Testis (tissue), 2 donors: ENCODE measurements around the gene PLK5.

Source experiments
- CTCF ChIP-seq, 3 experiments: fragments of 450-650 bp in 2 of 3; fragments of 200-600 bp in 1 of 3; sonication (generic) in 1 of 3; IDR thresholded peaks; one replicate each; pipeline ENCODE4 v1.5.1; 2016 to 2019; ENCODE audit warnings: antibody characterized with exemption in 3 of 3, mild to moderate bottlenecking in 2 of 3, moderate library complexity in 1 of 3
- POLR2A ChIP-seq: fragments of 450-650 bp; IDR thresholded peaks from one replicate; pipeline ENCODE4 v1.6.1; 2017; ENCODE audit warnings: antibody characterized with exemption, mild to moderate bottlenecking, moderate library complexity

GRCh38 chr19:1526979-1527649 lies 3.2 kb downstream of the PLK5 start:
- TF ChIP-seq CTCF (IDR thresholded peaks at IDR 0.05) = no peak
- no peak for TF ChIP-seq POLR2A
